PC-9 (cell line): Measurements from ENCODE around the gene CRYL1. TPM values are rescaled to one million over a fixed set of nuclear protein-coding genes. Genes with fewer than 3 reads are reported as not detected.

Experiments used
- BruUV-seq: library from RNA; stranded (reverse); fragments of 400-500 nt; replicated peaks from 2 replicates; lab custom pipeline; 2021; lab: Mats Ljungman, UMichigan
- CTCF ChIA-PET: fragments of 300-600 bp; sonication (Branson Sonifier 250); formaldehyde crosslinking; loops from one replicate; lab custom pipeline; 2022; ENCODE audit warnings: antibody characterized with exemption; lab: Charles Lee
- POLR2A ChIA-PET: fragments of 300-600 bp; sonication (Branson Sonifier 250); formaldehyde crosslinking; loops from one replicate; lab custom pipeline; 2022; ENCODE audit warnings: antibody characterized with exemption; ENCODE audit not compliant: unreplicated experiment; lab: Charles Lee
- DNase-seq, 2 experiments: peaks; one replicate each; pipeline versions ENCODE4 v3.0.0 to v3.0.0-alpha.2; 2015 to 2022; ENCODE audit warnings: mixed read lengths in 1 of 2
- H2AFZ ChIP-seq: fragments of 200-600 bp; sonication (generic); 2 replicates; pipeline ENCODE4 v1.8.1; 2017; ENCODE audit warnings: antibody characterized with exemption
- H3F3A ChIP-seq: fragments of 200-600 bp; sonication (generic); 2 replicates; pipeline ENCODE4 v1.8.1; 2017; ENCODE audit warnings: antibody characterized with exemption, mild to moderate bottlenecking, low read depth; ENCODE audit not compliant: insufficient read depth
- H3K27ac ChIP-seq: fragments of 200-600 bp; sonication (generic); 2 replicates; pipeline ENCODE4 v1.6.1; 2016; ENCODE audit warnings: mixed run types
- H3K27me3 ChIP-seq: fragments of 200-600 bp; sonication (generic); 2 replicates; pipeline ENCODE4 v1.6.1; 2016; ENCODE audit warnings: low read depth, mixed run types; ENCODE audit not compliant: insufficient read depth
- H3K36me3 ChIP-seq: fragments of 200-600 bp; sonication (generic); 2 replicates; pipeline ENCODE4 v1.6.1; 2016; ENCODE audit warnings: low read depth, mixed run types
- H3K4me1 ChIP-seq: fragments of 200-600 bp; sonication (generic); replicated peaks from 2 replicates; pipeline ENCODE4 v1.6.1; 2016; ENCODE audit warnings: mixed run types; ENCODE audit not compliant: insufficient read depth
- H3K4me2 ChIP-seq: fragments of 200-600 bp; sonication (generic); 2 replicates; pipeline ENCODE4 v1.6.1; 2017; ENCODE audit warnings: mixed run types
- H3K4me3 ChIP-seq: fragments of 200-600 bp; sonication (generic); 2 replicates; pipeline ENCODE4 v1.6.1; 2016; ENCODE audit warnings: mixed run types
- H3K79me2 ChIP-seq: fragments of 200-600 bp; sonication (generic); 2 replicates; pipeline ENCODE4 v1.6.1; 2017; ENCODE audit warnings: low read depth, mixed run types
- H3K9me2 ChIP-seq: fragments of 200-600 bp; sonication (generic); 2 replicates; pipeline ENCODE4 v1.8.1; 2017; ENCODE audit warnings: mild to moderate bottlenecking; ENCODE audit not compliant: insufficient read depth
- H3K9me3 ChIP-seq: fragments of 200-600 bp; sonication (generic); 2 replicates; pipeline ENCODE4 v1.8.1; 2016; ENCODE audit warnings: low read depth; ENCODE audit not compliant: insufficient read depth
- H4K20me1 ChIP-seq: fragments of 200-600 bp; sonication (generic); 2 replicates; pipeline ENCODE4 v1.8.1; 2017; ENCODE audit not compliant: insufficient read depth
- CTCF ChIP-seq: fragments of 200-600 bp; sonication (generic); conservative IDR thresholded peaks from 2 replicates; pipeline ENCODE4 v1.6.1; 2017; ENCODE audit warnings: mixed run types, antibody characterized with exemption, mild to moderate bottlenecking, moderate library complexity
- EZH2 ChIP-seq: fragments of 200-600 bp; sonication (generic); IDR thresholded peaks from 2 replicates; pipeline ENCODE4 v1.8.0; 2017; ENCODE audit warnings: antibody characterized with exemption, low read depth
- intact Hi-C: fragments of 100-400 bp; cut with micrococcal nuclease; formaldehyde crosslinking; loops from one replicate; pipeline ENCODE4 v1.10.0; 2022; ENCODE audit not compliant: unreplicated experiment
- total RNA-seq: library from RNA; stranded (reverse); gene quantifications from 2 replicates; pipeline ENCODE4 v1.2.3, GENCODE V29; 2021

CRYL1 gene
- total RNA-seq, 1 experiment from 2014 or later, result 8.7 TPM

GRCh38 chr13:20470136-20470535 lies 55.5 kb downstream of the CRYL1 start:
- BruUV-seq, result no TSS peak
- intact Hi-C loops, result no loop called here
- Histone ChIP-seq H3K4me2 (no peak overlapping the region), H3K4me3 (no peak overlapping the region), H2AFZ (no peak overlapping the region), H3F3A (peaks cover 3% of the 10 kb centered on the region; the same call in 1 of the 2 replicates), H3K36me3 (no peaks in the 10 kb centered on the region), H3K9me3 (no peaks in the 10 kb centered on the region), H3K4me1 (peaks cover 11% of the 10 kb centered on the region), H3K27me3 (no peaks in the 10 kb centered on the region), H3K27ac (no peak overlapping the region), H3K9me2 (no peaks in the 10 kb centered on the region), H4K20me1 (no peaks in the 10 kb centered on the region), H3K79me2 (no peaks in the 10 kb centered on the region)
- TF ChIP-seq EZH2 (no peak), CTCF (no peak)
- CTCF ChIA-PET, result no interaction called here
- no peak for DNase-seq
- POLR2A ChIA-PET, result no interaction called here

- H3K79me2 ChIP-seq, result no peaks in the 10 kb centered on the region
- POLR2A ChIA-PET, result no interaction called here
- no peak overlapping the region for H2AFZ ChIP-seq
These were observed 59.3 kb downstream of the CRYL1 start for GRCh38 chr13:20466371-20466770.

GRCh38 chr13:20465218-20465879 lies 60.3 kb downstream of the CRYL1 start:
- no peak for TF ChIP-seq CTCF
- no peak overlapping the region for H3K27ac ChIP-seq
- no peaks in the 10 kb centered on the region for H3K9me2 ChIP-seq
- no peaks in the 10 kb centered on the region for H3K27me3 ChIP-seq
- H3K4me3 ChIP-seq, result no peak overlapping the region
- no peaks in the 10 kb centered on the region for H3K79me2 ChIP-seq
- DNase-seq, result peak; percentile 36 to 48
- H3K4me2 ChIP-seq, result peak overlapping the region; percentile 38
- no peaks in the 10 kb centered on the region for H3K36me3 ChIP-seq
- ChIA-PET POLR2A (no interaction called here), CTCF (no interaction called here)
- H3K9me3 ChIP-seq, result no peaks in the 10 kb centered on the region
- H4K20me1 ChIP-seq, result no peaks in the 10 kb centered on the region
- no TSS peak for BruUV-seq
- peaks cover 24% of the 10 kb centered on the region for H3K4me1 ChIP-seq
- peaks cover 9% of the 10 kb centered on the region; the same call in 1 of the 2 replicates for H3F3A ChIP-seq
- intact Hi-C loops, result loop anchor here (1.0 kb wide), 1 partner anchor 39 kb away; no protein-coding TSS in a partner anchor
- H2AFZ ChIP-seq, result no peak overlapping the region

More at GRCh38 chr13:20466371-20466770, 59.3 kb downstream of the CRYL1 start:
- CTCF ChIA-PET, result no interaction called here
- TF ChIP-seq EZH2 (no peak), CTCF (no peak)
- Histone ChIP-seq H3K9me2 (no peaks in the 10 kb centered on the region), H3K27ac (no peak overlapping the region), H3K9me3 (no peaks in the 10 kb centered on the region), H3K4me1 (peaks cover 18% of the 10 kb centered on the region), H3K4me3 (no peak overlapping the region), H3F3A (peaks cover 9% of the 10 kb centered on the region; the same call in 1 of the 2 replicates), H3K4me2 (no peak overlapping the region), H3K36me3 (no peaks in the 10 kb centered on the region), H4K20me1 (no peaks in the 10 kb centered on the region), H3K27me3 (no peaks in the 10 kb centered on the region)
- BruUV-seq, result no TSS peak
- intact Hi-C loops, result no loop called here
- no peak for DNase-seq
